ENCODE data around the gene NIPSNAP3A.

DNA sequence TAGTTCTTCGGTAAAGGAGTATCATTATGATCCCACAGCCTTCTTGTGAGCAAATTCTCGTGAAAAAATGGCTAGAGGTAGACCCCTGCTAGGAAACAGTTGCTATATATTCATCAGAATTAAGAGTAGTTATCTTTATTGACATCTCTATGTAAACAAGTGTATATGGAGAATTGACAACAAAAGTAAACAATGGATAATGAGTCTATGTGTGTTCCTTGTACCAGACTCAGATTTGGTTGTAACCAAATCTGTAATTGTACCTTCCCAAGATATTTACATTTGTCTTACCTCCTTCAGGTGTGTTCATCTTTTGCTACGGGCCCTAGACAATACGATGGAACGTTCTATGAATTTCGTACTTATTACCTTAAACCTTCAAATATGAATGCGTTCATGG lies 18.5 kb downstream of the NIPSNAP3A start:
- TF ChIP-seq, protein P1, sequence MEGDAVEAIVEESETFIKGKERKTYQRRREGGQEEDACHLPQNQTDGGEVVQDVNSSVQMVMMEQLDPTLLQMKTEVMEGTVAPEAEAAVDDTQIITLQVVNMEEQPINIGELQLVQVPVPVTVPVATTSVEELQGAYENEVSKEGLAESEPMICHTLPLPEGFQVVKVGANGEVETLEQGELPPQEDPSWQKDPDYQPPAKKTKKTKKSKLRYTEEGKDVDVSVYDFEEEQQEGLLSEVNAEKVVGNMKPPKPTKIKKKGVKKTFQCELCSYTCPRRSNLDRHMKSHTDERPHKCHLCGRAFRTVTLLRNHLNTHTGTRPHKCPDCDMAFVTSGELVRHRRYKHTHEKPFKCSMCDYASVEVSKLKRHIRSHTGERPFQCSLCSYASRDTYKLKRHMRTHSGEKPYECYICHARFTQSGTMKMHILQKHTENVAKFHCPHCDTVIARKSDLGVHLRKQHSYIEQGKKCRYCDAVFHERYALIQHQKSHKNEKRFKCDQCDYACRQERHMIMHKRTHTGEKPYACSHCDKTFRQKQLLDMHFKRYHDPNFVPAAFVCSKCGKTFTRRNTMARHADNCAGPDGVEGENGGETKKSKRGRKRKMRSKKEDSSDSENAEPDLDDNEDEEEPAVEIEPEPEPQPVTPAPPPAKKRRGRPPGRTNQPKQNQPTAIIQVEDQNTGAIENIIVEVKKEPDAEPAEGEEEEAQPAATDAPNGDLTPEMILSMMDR (IDR thresholded peaks at IDR 0.05; ENCODE audit: low read length): no peak
- no peak for TF ChIP-seq EZH2 (IDR thresholded peaks at IDR 0.05; ENCODE audit: borderline replicate concordance, low read length)

Measured in OCI-LY1 (cell line).